ENCODE measurements around the gene IL7R.

DNA sequence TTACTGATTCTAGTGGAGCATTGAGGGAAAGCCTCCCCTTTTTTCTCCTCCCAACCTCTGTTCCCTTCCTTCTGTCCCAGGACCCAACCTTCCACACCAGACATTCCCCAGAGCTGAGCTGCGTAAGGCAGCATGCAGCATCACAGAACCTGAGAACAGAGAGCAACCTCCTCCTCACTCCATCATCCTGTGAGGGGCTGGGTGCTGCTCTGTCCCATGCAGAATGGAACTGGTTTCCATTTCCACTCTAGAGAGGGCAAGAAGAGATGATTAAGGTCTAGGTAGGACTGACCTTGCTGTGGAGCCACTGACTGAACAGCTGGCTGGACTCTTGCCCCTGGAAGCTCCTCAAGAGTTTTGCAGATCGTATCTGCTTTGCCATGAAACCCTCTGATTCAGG is 30.1 kb upstream of the IL7R start:
- TF ChIP-seq, protein P1, sequence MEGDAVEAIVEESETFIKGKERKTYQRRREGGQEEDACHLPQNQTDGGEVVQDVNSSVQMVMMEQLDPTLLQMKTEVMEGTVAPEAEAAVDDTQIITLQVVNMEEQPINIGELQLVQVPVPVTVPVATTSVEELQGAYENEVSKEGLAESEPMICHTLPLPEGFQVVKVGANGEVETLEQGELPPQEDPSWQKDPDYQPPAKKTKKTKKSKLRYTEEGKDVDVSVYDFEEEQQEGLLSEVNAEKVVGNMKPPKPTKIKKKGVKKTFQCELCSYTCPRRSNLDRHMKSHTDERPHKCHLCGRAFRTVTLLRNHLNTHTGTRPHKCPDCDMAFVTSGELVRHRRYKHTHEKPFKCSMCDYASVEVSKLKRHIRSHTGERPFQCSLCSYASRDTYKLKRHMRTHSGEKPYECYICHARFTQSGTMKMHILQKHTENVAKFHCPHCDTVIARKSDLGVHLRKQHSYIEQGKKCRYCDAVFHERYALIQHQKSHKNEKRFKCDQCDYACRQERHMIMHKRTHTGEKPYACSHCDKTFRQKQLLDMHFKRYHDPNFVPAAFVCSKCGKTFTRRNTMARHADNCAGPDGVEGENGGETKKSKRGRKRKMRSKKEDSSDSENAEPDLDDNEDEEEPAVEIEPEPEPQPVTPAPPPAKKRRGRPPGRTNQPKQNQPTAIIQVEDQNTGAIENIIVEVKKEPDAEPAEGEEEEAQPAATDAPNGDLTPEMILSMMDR (conservative IDR thresholded peaks at IDR 0.05; ENCODE audit: low read depth, low read length): no peak
- no peak for TF ChIP-seq EZH2 (IDR thresholded peaks at IDR 0.05; ENCODE audit: borderline replicate concordance, low read depth, low read length, poor library complexity, severe bottlenecking)
